GM18507 (cell line): ENCODE results near the gene RCAN3.
"Not testable (repeated sequence)": the region's sequence is repeated elsewhere in the genome, so short reads cannot be mapped to it uniquely, and the experiment has no call there.

Source experiments
- DNase-seq: peaks from one replicate; pipeline ENCODE4 v3.0.0; 2011; ENCODE audit warnings: low read depth; ENCODE audit not compliant: insufficient read length; ENCODE audit errors: extremely low spot score
- FAIRE-seq: peaks from 2 replicates; lab custom pipeline; 2011; peaks lifted over from hg19 to GRCh38; lab: Jason Lieb, UNC

RCAN3 gene

DNA sequence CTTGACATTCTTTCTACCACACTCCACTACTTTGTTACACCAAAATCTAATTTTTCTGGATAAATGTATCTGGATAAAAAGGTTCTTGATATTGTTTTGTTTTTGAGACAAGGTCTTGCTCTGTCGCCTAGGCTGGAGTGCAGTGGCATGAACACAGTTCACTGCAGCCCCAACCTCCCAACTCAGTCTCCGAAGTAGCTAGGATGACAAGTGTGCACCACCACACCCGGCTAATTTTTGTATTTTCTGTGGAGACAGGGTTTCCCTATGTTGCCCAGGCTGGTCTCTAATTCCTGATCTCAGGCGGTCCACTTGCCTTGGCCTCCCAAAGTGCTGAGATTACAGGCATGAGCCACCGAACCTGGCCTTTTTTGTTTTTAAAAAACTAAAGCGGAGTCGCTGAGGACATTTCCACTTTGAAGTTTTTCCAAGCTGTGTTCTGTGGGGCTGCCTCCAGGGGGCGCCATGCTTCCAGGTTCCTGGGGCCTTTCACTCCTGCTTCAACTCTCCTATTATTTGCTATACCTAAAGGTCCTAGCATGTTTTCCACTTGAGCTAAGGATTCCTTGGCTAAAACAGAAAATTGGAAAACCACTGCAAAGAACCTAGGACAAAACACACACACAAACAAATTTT is 39.2 kb downstream of the RCAN3 start:
- DNase-seq: no peak
- no peak for FAIRE-seq

DNA sequence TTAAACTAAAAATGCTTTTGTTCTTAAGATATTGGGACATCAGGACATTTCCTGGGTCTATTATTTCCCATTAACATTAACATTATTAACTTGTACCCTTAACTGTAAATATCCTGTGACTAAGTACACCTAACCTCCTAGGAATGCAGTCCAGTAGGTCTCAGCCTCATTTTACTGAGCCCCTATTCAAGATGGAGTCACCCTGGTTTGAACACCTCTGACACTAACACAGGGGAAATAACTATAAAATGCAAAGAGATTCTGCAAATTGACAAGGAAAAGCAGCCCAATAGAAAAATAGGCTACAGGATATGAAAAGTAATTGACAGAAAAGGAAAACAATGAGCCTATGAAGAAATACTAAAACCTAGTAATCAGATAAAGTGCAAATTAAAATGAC is 41.6 kb downstream of the RCAN3 start:
- no peak for DNase-seq
- FAIRE-seq: no peak

GRCh38 chr1:24545662-24546061 is 43.0 kb downstream of the RCAN3 start:
- DNase-seq (no peak), FAIRE-seq (no peak)

DNA sequence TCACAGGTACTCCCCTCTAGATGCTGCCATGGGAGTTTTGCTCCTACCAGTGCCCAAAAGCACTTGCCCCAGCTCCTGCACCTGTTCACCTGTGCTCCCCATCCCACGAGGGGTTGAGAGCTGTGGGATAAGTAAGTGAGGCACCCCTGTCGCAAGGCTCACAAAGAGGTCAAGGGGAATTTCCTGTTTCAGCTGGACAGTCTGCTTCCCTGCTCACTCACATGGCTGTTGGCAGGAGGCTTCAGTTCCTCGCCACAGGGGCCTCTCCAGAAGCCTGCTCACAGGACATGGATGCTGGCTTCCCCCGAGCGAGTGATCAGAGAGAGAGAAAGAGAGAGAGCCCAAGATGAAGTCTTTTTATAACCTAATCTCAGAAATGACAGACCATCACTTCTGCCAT is 44.6 kb downstream of the RCAN3 start:
- FAIRE-seq (no peak), DNase-seq (no peak)

DNA sequence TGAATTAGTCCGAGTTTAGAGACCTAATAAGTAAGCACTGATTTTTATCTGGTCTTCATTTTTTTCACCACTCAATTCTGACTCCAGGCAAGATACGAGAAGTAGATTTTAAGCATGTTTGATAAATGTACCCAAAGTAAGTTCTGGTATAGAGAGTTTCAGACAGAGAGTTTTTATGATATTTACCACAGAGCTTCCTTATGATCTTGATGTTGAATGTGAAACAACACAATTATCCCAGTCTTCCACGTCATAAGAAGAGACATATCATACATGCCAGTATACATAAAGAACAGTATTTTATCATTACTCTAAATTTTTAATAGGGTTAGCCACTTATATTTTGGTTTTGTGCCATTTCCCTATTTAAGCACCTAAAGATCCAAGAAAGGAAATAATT is 45.4 kb downstream of the RCAN3 start:
- DNase-seq (no peak), FAIRE-seq (no peak)

DNA sequence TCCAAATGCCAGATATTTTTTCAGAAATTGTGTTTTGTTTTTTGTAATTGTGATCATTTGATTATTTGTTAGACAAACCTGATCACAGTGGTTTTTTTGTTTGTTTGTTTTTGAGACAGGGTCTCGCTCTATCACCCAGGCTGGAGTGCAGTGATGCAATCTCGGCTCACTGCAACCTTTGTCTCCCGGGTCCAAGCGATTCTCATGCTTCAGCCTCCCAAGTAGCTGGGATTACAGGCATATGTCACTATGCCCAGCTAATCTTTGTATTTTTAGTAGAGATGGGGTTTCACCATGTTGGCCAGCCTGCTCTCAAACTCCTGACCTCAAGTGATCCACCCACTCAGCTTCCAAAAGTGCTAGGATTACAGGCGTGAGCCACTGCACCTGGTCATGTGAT is 46.6 kb downstream of the RCAN3 start:
- FAIRE-seq, DNase-seq: not testable (repeated sequence)

GRCh38 chr1:24551290-24551959 is 48.8 kb downstream of the RCAN3 start:
- FAIRE-seq (no peak), DNase-seq (no peak)

DNA sequence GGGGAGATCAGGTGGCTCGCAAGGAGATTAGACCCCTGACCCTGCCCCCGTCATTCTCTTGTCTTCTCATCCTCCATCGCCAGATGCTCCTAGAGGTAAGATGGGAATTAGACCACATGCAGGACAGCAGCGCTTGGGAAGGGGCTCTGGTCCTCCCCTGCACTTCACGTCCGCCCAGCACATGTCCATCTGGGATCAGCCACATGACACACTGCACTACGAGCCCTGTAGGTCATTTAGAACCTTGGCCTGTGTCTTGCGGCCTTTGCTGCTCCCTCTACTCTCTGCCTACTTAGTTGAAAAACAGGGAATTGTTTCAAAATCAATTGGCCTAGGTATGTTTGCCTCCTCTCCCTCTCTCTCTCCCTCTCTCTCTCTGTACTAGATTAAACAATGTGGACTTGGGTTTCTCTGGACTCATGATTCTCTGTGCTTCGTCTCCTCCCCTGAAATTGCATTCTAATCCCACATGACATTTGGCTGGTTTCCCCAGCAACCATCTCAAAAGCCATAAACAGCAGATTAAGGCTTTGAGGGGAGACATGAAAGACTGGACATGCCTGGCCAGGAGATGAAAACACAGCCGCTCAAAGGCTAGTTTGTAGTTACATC is 49.4 kb downstream of the RCAN3 start:
- no peak for DNase-seq
- FAIRE-seq: no peak

DNA sequence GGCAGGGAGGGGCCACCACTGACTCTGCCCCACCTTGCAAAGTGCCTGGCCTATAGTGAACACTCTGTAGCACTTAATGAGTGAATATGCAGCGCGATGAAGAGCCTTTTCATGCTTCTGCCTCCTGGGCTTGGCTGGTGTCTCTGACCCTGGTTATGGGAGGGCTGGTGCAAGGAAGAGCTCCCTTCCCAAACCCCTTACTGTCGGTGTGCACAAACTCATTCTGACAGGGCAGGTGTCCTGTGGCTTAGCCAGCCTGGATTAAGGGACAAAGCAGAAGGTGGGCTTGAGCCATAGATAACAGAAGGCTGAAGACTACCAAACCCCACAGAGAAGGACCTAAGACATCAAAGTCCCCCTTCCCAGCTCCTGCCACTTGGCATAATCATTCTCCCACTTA is 51.3 kb downstream of the RCAN3 start:
- no peak for FAIRE-seq
- no peak for DNase-seq

DNA sequence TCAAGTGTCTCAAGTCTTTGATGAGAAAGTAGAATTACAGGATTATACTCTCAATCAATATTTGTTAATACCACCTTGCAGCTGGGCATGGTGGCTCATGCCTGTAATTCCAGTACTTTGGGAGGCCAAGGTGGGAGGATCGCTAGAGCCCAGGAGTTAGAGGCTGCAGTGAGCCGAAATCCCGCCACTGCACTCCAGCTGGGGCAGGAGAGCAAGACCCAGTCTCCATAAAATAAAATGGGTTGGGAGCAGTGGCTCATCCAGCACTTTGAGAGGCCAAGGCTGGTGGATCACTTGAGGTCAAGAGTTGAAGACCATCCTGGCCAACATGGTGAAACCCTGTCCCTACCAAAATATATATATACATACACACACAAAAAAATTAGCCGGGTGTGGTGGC is 52.1 kb downstream of the RCAN3 start:
- FAIRE-seq (no peak), DNase-seq (no peak)

- no peak for FAIRE-seq
- no peak for DNase-seq
Measured at GRCh38 chr1:24555591-24556413, 53.2 kb downstream of the RCAN3 start, which contains the start of gene NCMAP. Gene NCMAP, plus strand, starts transcription at chr1:24556087. Its CDS starts 39,344 bp downstream, at chr1:24595431.

DNA sequence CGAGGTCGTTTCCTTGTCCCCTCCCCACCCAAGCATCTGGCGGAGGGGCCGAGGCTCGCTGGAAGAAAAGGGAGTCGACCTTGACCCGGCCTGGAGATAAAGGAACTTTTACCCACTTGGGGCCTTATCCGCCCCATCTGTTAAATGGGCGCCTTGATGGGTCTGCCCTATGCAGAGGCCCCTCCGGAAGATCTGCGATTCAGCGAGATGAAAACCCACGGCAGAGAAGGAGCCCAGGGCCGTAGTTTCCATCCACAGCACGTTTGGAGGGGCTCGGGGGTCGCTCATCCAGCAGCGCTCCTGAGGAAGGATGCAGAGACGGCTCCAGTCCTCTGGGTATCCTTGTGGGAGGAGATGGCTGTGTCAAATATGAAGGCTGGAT is 53.8 kb downstream of the RCAN3 start:
- FAIRE-seq: no peak

DNA sequence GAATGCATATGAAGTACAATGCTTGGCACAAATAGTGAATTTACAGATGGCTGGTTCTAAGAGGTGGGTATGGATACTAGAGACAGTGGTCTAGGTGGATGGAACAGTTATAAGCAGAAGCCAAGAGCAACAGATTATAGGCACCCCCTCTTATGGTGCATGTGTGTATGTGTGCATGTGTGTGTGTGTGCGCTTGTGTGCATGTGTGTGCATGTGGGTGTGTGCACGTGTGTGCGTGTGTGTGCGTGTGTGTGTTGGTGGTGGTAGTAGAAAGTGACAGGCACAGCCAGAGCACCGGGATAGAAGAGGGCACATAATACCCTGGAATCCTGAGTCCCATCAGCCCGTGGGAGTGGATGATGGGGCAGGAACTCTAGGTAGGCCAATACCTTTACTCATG is 54.6 kb downstream of the RCAN3 start:
- DNase-seq (no peak), FAIRE-seq (no peak)

More for the DNA sequence above, 53.8 kb downstream of the RCAN3 start:
- no peak for DNase-seq

GRCh38 chr1:24557711-24558131 is 55.1 kb downstream of the RCAN3 start:
- FAIRE-seq (no peak), DNase-seq (no peak)

GRCh38 chr1:24558455-24558854 is 55.8 kb downstream of the RCAN3 start:
- FAIRE-seq: no peak
- no peak for DNase-seq

DNA sequence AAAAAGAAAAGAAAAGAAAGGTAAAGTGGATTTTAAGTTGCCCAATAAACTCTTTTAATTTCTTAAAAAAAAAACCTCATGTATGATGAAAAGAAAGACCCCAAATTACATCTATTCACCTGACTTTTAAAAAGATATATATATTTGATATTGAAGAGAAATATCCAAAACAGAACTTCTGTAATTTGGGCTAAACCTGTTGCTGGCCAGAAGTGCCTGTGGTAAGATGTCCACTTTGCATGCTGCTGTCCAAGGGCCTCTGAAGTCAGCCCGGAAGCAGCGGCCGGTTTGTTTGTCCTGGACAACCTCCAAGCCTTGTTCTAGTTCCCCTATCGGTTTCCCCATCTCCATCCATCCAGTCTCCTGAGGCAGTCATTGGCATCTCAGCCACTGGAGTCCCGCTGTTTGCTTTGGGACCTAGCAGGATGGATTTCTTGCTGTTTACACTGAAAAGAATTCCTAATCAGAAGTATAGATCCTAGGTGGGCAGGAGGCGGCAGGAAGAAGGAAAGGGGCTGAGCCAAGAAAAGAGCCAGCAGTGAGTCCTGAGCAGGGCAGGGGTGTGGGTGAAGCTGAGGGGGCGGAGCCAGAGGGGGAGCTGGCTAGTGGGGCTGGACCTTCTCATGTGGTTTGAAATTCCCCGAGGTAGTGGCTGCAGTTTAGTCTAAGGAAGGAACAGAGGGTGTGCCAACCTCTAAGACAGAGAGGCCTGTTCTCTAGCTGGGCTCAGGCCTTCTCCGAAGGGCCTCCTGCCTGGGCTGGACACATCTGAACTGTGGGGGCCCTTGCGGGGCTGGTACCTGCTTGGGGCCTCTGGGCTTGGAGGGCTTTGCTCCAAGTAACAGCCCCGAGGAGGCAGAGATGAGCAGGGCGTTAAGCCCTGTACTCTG is 56.5 kb downstream of the RCAN3 start:
- FAIRE-seq (no peak), DNase-seq (no peak)

- DNase-seq (no peak), FAIRE-seq (no peak)
Measured at GRCh38 chr1:24560361-24560760, 57.7 kb downstream of the RCAN3 start.

DNA sequence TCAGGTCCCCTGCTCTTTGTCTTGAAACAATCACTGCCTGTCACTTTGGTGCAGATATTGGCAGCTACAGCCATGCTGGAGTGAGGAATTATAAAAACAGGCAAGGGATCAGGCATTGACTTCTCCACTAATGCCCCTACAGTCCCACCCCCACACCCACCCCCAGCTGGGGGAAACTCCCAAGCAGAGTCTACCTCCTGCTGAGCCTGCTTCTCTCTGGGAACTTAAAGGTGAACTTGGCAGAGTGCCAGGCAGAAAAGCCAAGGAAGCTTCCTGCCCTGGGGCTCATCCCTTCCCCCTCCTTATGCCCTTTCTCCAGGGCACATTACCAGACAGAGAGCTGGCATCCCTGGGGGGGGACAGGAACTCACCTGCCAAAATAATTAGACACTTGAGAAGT is 60.0 kb downstream of the RCAN3 start:
- DNase-seq (no peak), FAIRE-seq (no peak)

GRCh38 chr1:24564695-24565094 is 62.1 kb downstream of the RCAN3 start:
- DNase-seq (no peak), FAIRE-seq (no peak)
